Measurements from ENCODE around the gene TH.

Gene TH

GRCh38 chr11:2208691-2209369, 37.2 kb upstream of the TH start:
- DNase-seq, result peak; percentile 49

GRCh38 chr11:2207773-2208621, 36.4 kb upstream of the TH start:
- no peak for DNase-seq

GRCh38 chr11:2207212-2207611, 35.6 kb upstream of the TH start:
- DNase-seq, result no peak

GRCh38 chr11:2205981-2206690, 34.5 kb upstream of the TH start:
- DNase-seq, result no peak

GRCh38 chr11:2205214-2205720, 33.7 kb upstream of the TH start:
- no peak for DNase-seq

- no peak for DNase-seq
Observed at GRCh38 chr11:2204361-2205213, 33.0 kb upstream of the TH start.

- no peak for DNase-seq
Observed at GRCh38 chr11:2203440-2204259, 32.0 kb upstream of the TH start.

GRCh38 chr11:2202900-2203439, 31.4 kb upstream of the TH start:
- DNase-seq, result no peak

- peak; percentile 83 for DNase-seq
Observed at GRCh38 chr11:2202071-2202899, 30.7 kb upstream of the TH start.

- DNase-seq, result no peak
Observed at GRCh38 chr11:2201542-2201941, 29.9 kb upstream of the TH start.

GRCh38 chr11:2200957-2201519, 29.4 kb upstream of the TH start:
- DNase-seq, result no peak

- DNase-seq, result no peak
Observed at GRCh38 chr11:2200536-2200935, 28.9 kb upstream of the TH start.

- DNase-seq, result no peak
Observed at GRCh38 chr11:2199466-2200341, 28.1 kb upstream of the TH start.

GRCh38 chr11:2198621-2199365, 27.2 kb upstream of the TH start:
- DNase-seq, result no peak

- DNase-seq, result no peak
Observed at GRCh38 chr11:2197771-2198520, 26.3 kb upstream of the TH start.

GRCh38 chr11:2196970-2197770, 25.6 kb upstream of the TH start:
- DNase-seq, result peak; percentile 67

GRCh38 chr11:2195756-2196088, 24.1 kb upstream of the TH start:
- DNase-seq, result no peak
